Neural progenitor cell (in vitro differentiated cells): ENCODE data around the gene LDHAL6B. TPM values are rescaled to one million over a fixed set of nuclear protein-coding genes. Genes with fewer than 3 reads are reported as not detected.

Experiments used
- DNase-seq: peaks from one replicate; pipeline ENCODE4 v3.0.0-alpha.2; 2016; ENCODE audit warnings: low spot score
- H2AFZ ChIP-seq: fragments of 200-600 bp; sonication (generic); replicated peaks from 2 replicates; pipeline ENCODE4 v1.6.1; 2016; ENCODE audit warnings: antibody characterized with exemption
- H3F3A ChIP-seq: fragments of 200-600 bp; sonication (generic); 2 replicates; pipeline ENCODE4 v1.6.1; 2016; ENCODE audit warnings: antibody characterized with exemption, low read depth
- H3K27ac ChIP-seq: fragments of 200-600 bp; sonication (generic); 2 replicates; pipeline ENCODE4 v1.5.1; 2016; ENCODE audit warnings: mild to moderate bottlenecking
- H3K27me3 ChIP-seq: fragments of 200-600 bp; sonication (generic); 2 replicates; pipeline ENCODE4 v1.6.1; 2016; ENCODE audit warnings: mild to moderate bottlenecking, moderate library complexity
- H3K36me3 ChIP-seq: fragments of 200-600 bp; sonication (generic); 2 replicates; pipeline ENCODE4 v1.5.1; 2016
- H3K4me1 ChIP-seq: fragments of 200-600 bp; sonication (generic); 2 replicates; pipeline ENCODE4 v1.6.1; 2016; ENCODE audit warnings: mixed run types
- H3K4me2 ChIP-seq: fragments of 200-600 bp; sonication (generic); 2 replicates; pipeline ENCODE4 v1.6.1; 2016
- H3K4me3 ChIP-seq: fragments of 200-600 bp; sonication (generic); 2 replicates; pipeline ENCODE4 v1.5.1; 2016
- H3K79me2 ChIP-seq: fragments of 200-600 bp; sonication (generic); 2 replicates; pipeline ENCODE4 v1.6.1; 2016; ENCODE audit warnings: low read depth
- H3K9ac ChIP-seq: fragments of 200-600 bp; sonication (generic); 2 replicates; pipeline ENCODE4 v1.6.1; 2016
- H3K9me3 ChIP-seq: fragments of 200-600 bp; sonication (generic); 2 replicates; pipeline ENCODE4 v1.5.1; 2016; ENCODE audit warnings: low read depth
- H4K20me1 ChIP-seq: fragments of 200-600 bp; sonication (generic); 2 replicates; pipeline ENCODE4 v1.6.1; 2016; ENCODE audit warnings: low read depth
- H3K27ac Mint-ChIP-seq: 3 replicates; pipeline ENCODE4 v1.8.0; 2021; ENCODE audit warnings: mixed read lengths
- H3K27me3 Mint-ChIP-seq: 2 replicates; pipeline ENCODE4 v1.8.0; 2022; ENCODE audit warnings: low read depth, mild to moderate bottlenecking, inconsistent platforms, moderate library complexity, mixed read lengths; ENCODE audit not compliant: insufficient read depth
- H3K36me3 Mint-ChIP-seq: 3 replicates; pipeline ENCODE4 v1.8.0; 2021; ENCODE audit warnings: mixed read lengths
- H3K4me1 Mint-ChIP-seq: 3 replicates; pipeline ENCODE4 v1.8.0; 2021; ENCODE audit warnings: mixed read lengths
- H3K4me3 Mint-ChIP-seq: 3 replicates; pipeline ENCODE4 v1.8.0; 2021; ENCODE audit warnings: mild to moderate bottlenecking, moderate library complexity, mixed read lengths
- H3K9me3 Mint-ChIP-seq: 3 replicates; pipeline ENCODE4 v1.8.0; 2020; ENCODE audit warnings: mixed read lengths
- EZH2 ChIP-seq: fragments of 200-600 bp; sonication (generic); IDR thresholded peaks from 2 replicates; pipeline ENCODE4 v1.6.1; 2017; ENCODE audit warnings: antibody characterized with exemption, mild to moderate bottlenecking, moderate library complexity
- EZH2phosphoT487 ChIP-seq: fragments of 200-600 bp; sonication (generic); IDR thresholded peaks from 2 replicates; pipeline ENCODE4 v1.6.1; 2017; ENCODE audit warnings: antibody characterized with exemption
- total RNA-seq: library from RNA; depleted of rRNA; stranded (reverse); fragments of >200 nt; gene quantifications from 2 replicates; pipeline ENCODE4 v1.2.3, GENCODE V29; 2015; ENCODE audit warnings: low replicate concordance
- TF ChIP-seq, protein P1 (sequence below): fragments of 200-600 bp; sonication (generic); IDR thresholded peaks from 2 replicates; pipeline ENCODE4 v1.5.1; 2017; ENCODE audit warnings: antibody characterized with exemption, mild to moderate bottlenecking

LDHAL6B gene
- total RNA-seq, 1 donor from 2014 or later, result not detected

DNA sequence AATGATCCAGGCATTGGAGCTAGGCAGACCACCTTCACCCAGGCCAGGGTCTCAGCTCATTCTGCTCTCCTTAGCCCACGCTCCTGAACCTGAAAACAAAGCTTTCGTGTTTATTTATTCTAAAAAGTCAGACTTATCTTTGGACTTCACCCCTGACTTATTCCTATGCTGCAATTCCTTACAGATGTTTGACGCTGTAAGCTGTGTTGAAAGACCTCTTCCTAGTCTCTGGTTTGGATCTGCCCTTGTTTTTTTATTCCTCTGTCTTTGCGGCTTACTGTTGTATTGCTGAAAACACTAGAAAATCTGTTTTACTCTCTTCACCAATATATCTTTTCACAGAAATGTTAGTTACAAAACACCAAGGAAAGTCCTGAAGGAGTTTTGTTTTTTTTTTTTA, 40.5 kb upstream of the LDHAL6B start:
- no peak overlapping the region for H3K27ac ChIP-seq
- no peak overlapping the region for H2AFZ ChIP-seq
- H3K4me3 ChIP-seq, result no peak overlapping the region
- H3K9ac ChIP-seq, result no peak overlapping the region
- no peaks in the 10 kb centered on the region for H3K9me3 ChIP-seq
- no peaks in the 10 kb centered on the region for H3K27me3 Mint-ChIP-seq
- no peaks in the 10 kb centered on the region for H3K4me1 ChIP-seq
- DNase-seq, result no peak
- no peaks in the 10 kb centered on the region for H3F3A ChIP-seq
- H3K36me3 Mint-ChIP-seq, result peaks cover 9% of the 10 kb centered on the region
- no peak for TF ChIP-seq EZH2phosphoT487
- TF ChIP-seq, protein P1, sequence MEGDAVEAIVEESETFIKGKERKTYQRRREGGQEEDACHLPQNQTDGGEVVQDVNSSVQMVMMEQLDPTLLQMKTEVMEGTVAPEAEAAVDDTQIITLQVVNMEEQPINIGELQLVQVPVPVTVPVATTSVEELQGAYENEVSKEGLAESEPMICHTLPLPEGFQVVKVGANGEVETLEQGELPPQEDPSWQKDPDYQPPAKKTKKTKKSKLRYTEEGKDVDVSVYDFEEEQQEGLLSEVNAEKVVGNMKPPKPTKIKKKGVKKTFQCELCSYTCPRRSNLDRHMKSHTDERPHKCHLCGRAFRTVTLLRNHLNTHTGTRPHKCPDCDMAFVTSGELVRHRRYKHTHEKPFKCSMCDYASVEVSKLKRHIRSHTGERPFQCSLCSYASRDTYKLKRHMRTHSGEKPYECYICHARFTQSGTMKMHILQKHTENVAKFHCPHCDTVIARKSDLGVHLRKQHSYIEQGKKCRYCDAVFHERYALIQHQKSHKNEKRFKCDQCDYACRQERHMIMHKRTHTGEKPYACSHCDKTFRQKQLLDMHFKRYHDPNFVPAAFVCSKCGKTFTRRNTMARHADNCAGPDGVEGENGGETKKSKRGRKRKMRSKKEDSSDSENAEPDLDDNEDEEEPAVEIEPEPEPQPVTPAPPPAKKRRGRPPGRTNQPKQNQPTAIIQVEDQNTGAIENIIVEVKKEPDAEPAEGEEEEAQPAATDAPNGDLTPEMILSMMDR, result no peak
- no peak for TF ChIP-seq EZH2
- no peaks in the 10 kb centered on the region for H4K20me1 ChIP-seq
- peaks cover 17% of the 10 kb centered on the region for H3K4me1 Mint-ChIP-seq
- no peak overlapping the region for H3K4me3 Mint-ChIP-seq
- no peaks in the 10 kb centered on the region for H3K36me3 ChIP-seq
- H3K27me3 ChIP-seq, result no peaks in the 10 kb centered on the region
- no peaks in the 10 kb centered on the region for H3K79me2 ChIP-seq
- H3K4me2 ChIP-seq, result no peak overlapping the region
- no peak overlapping the region for H3K27ac Mint-ChIP-seq
- H3K9me3 Mint-ChIP-seq, result no peaks in the 10 kb centered on the region

DNA sequence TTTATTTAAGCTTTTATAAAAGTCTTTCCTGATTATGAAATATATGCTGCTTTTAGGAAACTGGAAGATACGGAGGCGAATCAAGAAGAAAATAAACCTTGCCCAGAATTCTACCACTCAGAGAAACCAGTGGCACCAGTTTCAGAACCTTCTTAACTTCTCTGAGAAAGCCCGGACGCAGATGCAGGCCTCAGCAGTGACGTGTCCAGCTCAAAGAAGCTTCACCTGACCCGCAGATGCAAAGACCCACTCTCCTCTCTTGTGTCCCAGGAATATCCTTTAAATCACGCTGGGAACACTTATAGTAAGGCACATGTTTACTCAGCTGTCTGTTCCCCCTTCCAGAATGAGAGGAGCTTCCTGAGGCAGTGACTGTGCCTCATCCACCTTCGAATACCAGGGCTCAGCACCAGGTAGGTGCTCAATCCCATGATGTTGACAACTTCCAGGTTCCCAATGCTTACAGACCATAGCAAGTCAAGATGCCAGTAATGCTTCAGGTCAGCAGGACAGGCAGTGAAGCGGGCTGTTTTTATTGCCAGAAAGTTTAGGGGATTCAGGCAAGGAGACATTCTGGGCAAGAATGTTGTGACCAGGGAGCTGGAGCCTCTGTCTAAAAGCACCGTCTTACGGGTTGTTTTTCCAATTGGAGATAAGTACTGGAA, 39.9 kb upstream of the LDHAL6B start:
- Histone ChIP-seq H2AFZ (no peak overlapping the region), H3K9ac (no peak overlapping the region)

DNA sequence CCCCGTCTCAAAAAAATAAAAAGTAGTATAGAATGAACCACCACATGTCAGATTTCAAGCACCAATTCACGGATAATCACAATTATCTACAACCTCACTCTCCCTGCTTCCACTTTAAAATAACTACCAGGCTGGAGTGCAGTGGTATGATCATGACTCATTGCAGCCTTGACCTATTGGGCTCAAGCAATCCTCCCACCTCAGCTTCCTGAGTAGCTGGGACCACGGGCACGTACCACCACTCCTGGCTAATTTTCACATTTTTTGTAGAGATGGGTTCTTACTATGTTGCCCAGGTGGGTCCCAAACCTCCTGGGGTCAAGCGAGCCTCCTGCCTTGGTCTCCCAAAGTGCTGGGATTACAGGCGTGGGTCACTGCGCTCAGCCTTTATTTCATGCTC, 38.1 kb upstream of the LDHAL6B start:
- no peak overlapping the region for H3K27ac Mint-ChIP-seq
- H3K4me1 ChIP-seq, result no peaks in the 10 kb centered on the region
- no peaks in the 10 kb centered on the region for H3F3A ChIP-seq
- no peak overlapping the region for H3K27ac ChIP-seq
- no peaks in the 10 kb centered on the region for H4K20me1 ChIP-seq
- no peak overlapping the region for H2AFZ ChIP-seq
- H3K79me2 ChIP-seq, result no peaks in the 10 kb centered on the region
- H3K4me3 ChIP-seq, result no peak overlapping the region
- peaks cover 17% of the 10 kb centered on the region for H3K4me1 Mint-ChIP-seq
- no peak overlapping the region for H3K4me3 Mint-ChIP-seq
- H3K27me3 ChIP-seq, result no peaks in the 10 kb centered on the region
- no peak for DNase-seq
- H3K9me3 Mint-ChIP-seq, result no peaks in the 10 kb centered on the region
- H3K36me3 ChIP-seq, result no peaks in the 10 kb centered on the region
- no peak for TF ChIP-seq EZH2phosphoT487
- TF ChIP-seq, protein P1, result no peak
- TF ChIP-seq EZH2, result no peak
- H3K27me3 Mint-ChIP-seq, result no peaks in the 10 kb centered on the region
- H3K36me3 Mint-ChIP-seq, result peaks cover 11% of the 10 kb centered on the region
- H3K9me3 ChIP-seq, result no peaks in the 10 kb centered on the region
- no peak overlapping the region for H3K9ac ChIP-seq
- no peak overlapping the region for H3K4me2 ChIP-seq

More for the DNA sequence above, 39.9 kb upstream of the LDHAL6B start:
- no peak overlapping the region for H3K27ac Mint-ChIP-seq
- Histone ChIP-seq H3K4me2 (no peak overlapping the region), H4K20me1 (no peaks in the 10 kb centered on the region), H3K4me3 (no peak overlapping the region), H3K36me3 (no peaks in the 10 kb centered on the region), H3K27ac (no peak overlapping the region), H3K4me1 (no peaks in the 10 kb centered on the region), H3K27me3 (no peaks in the 10 kb centered on the region), H3K9me3 (no peaks in the 10 kb centered on the region), H3F3A (no peaks in the 10 kb centered on the region), H3K79me2 (no peaks in the 10 kb centered on the region)
- no peaks in the 10 kb centered on the region for H3K9me3 Mint-ChIP-seq
- TF ChIP-seq, protein P1, result no peak
- TF ChIP-seq EZH2 (no peak), EZH2phosphoT487 (no peak)
- no peaks in the 10 kb centered on the region for H3K27me3 Mint-ChIP-seq
- H3K36me3 Mint-ChIP-seq, result peaks cover 11% of the 10 kb centered on the region
- H3K4me3 Mint-ChIP-seq, result no peak overlapping the region
- DNase-seq, result no peak
- peaks cover 17% of the 10 kb centered on the region for H3K4me1 Mint-ChIP-seq
